OCI-LY7 (cell line): ENCODE data around the gene TMEM41A. TPM values are rescaled to one million over a fixed set of nuclear protein-coding genes. Genes with fewer than 3 reads are reported as not detected.

Source experiments
- BruUV-seq: library from RNA; stranded (reverse); fragments of 400-500 nt; replicated peaks from 2 replicates; lab custom pipeline; 2021; lab: Mats Ljungman, UMichigan
- CTCF ChIA-PET: fragments of 300-600 bp; sonication (Branson Sonifier 250); formaldehyde crosslinking; loops from one replicate; lab custom pipeline; 2022; ENCODE audit warnings: antibody characterized with exemption; ENCODE audit not compliant: unreplicated experiment; lab: Charles Lee
- POLR2A ChIA-PET: fragments of 300-600 bp; sonication (Branson Sonifier 250); formaldehyde crosslinking; loops from one replicate; lab custom pipeline; 2022; ENCODE audit warnings: antibody characterized with exemption; lab: Charles Lee
- DNase-seq: peaks from one replicate; pipeline ENCODE4 v3.0.0-alpha.2; 2015; ENCODE audit warnings: low spot score
- H2AFZ ChIP-seq: fragments of 200-600 bp; sonication (generic), shearing (Covaris generic); 2 replicates; pipeline ENCODE4 v1.6.1; 2014; ENCODE audit warnings: mild to moderate bottlenecking, antibody characterized with exemption, low read length, moderate library complexity
- H3K27ac ChIP-seq: fragments of 200-600 bp; sonication (generic); 2 replicates; pipeline ENCODE4 v1.5.1; 2014; ENCODE audit warnings: mixed run types, low read depth, mild to moderate bottlenecking, moderate library complexity, low read length, inconsistent platforms; ENCODE audit not compliant: poor library complexity, severe bottlenecking
- H3K36me3 ChIP-seq: fragments of 200-600 bp; sonication (generic); 2 replicates; pipeline ENCODE4 v1.6.1; 2014; ENCODE audit warnings: mild to moderate bottlenecking, antibody characterized with exemption, low read length, moderate library complexity, mixed read lengths; ENCODE audit not compliant: insufficient read depth
- H3K4me1 ChIP-seq: fragments of 200-600 bp; sonication (generic); 2 replicates; pipeline ENCODE4 v1.5.1; 2014; ENCODE audit warnings: mild to moderate bottlenecking, low read length; ENCODE audit not compliant: insufficient read depth, poor library complexity, severe bottlenecking
- H3K4me2 ChIP-seq: fragments of 200-600 bp; sonication (generic); 2 replicates; pipeline ENCODE4 v1.6.1; 2014; ENCODE audit warnings: mild to moderate bottlenecking, low read length
- H3K4me3 ChIP-seq: fragments of 200-600 bp; sonication (generic); 2 replicates; pipeline ENCODE4 v1.5.1; 2014; ENCODE audit warnings: mild to moderate bottlenecking, low read depth, low read length; ENCODE audit not compliant: poor library complexity, severe bottlenecking
- H3K79me2 ChIP-seq: fragments of 200-600 bp; sonication (generic); 2 replicates; pipeline ENCODE4 v1.6.1; 2016; ENCODE audit warnings: low read depth, mild to moderate bottlenecking, low read length, moderate library complexity, mixed read lengths; ENCODE audit not compliant: insufficient read depth
- H3K9me2 ChIP-seq: fragments of 200-600 bp; sonication (generic); 2 replicates; pipeline ENCODE4 v1.6.1; 2016; ENCODE audit warnings: mild to moderate bottlenecking, low read length, mixed read lengths; ENCODE audit not compliant: insufficient read depth
- H3K9me3 ChIP-seq: fragments of 200-600 bp; sonication (generic); 2 replicates; pipeline ENCODE4 v1.6.1; 2014; ENCODE audit warnings: mild to moderate bottlenecking, mixed run types, low read length, mixed read lengths
- H4K20me1 ChIP-seq: fragments of 200-600 bp; sonication (generic); 2 replicates; pipeline ENCODE4 v1.6.1; 2014; ENCODE audit warnings: mild to moderate bottlenecking, antibody characterized with exemption, low read length, moderate library complexity, mixed read lengths; ENCODE audit not compliant: insufficient read depth
- EZH2phosphoT487 ChIP-seq: fragments of 200-600 bp; sonication (generic); IDR thresholded peaks from 2 replicates; pipeline ENCODE4 v1.6.1; 2018; ENCODE audit warnings: low read depth, borderline replicate concordance, mild to moderate bottlenecking, mixed run types, antibody characterized with exemption, low read length, moderate library complexity, mixed read lengths
- intact Hi-C: fragments of 100-400 bp; cut with micrococcal nuclease; formaldehyde crosslinking; loops from one replicate; pipeline ENCODE4 v1.10.0; 2022; ENCODE audit not compliant: unreplicated experiment
- total RNA-seq, 2 experiments: library from RNA; depleted of rRNA in 1 of 2; stranded (reverse); fragments of >200 nt in 1 of 2; shearing (Covaris generic) in 1 of 2; gene quantifications; 2 replicates each; pipeline ENCODE4 v1.2.3, GENCODE V29; 2014 to 2022
- TF ChIP-seq, protein P1 (sequence below): fragments of 200-600 bp; sonication (generic); conservative IDR thresholded peaks from 2 replicates; pipeline ENCODE4 v1.5.1; 2014; ENCODE audit warnings: mild to moderate bottlenecking, antibody characterized with exemption, low read length, moderate library complexity, mixed read lengths

Gene TMEM41A
- total RNA-seq, 2 experiments from 2014 or later, result 7.0 to 11.0 TPM

DNA sequence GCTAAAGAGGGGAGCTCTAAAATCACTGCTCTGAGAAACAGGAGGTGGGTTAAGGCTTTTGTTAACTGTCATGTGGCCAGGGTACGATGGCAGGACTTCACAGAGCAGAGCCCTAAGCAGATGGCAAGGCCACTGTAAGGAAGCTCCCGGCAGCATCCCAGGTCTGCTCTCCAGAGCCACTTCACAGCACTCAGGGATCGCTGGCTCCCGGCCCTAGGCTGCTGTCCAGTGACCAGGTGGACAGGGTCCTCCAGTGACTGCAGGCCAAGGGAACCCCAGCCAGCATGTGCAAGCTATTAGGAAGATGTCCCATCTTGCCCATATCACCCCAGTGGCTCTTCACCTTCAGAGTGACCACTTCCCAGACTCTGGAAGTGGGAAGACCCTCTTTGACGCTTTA lies 10.4 kb downstream of the TMEM41A start:
- CTCF ChIA-PET, result no interaction called here
- no peaks in the 10 kb centered on the region for H3K9me3 ChIP-seq
- POLR2A ChIA-PET, result interaction anchor here (0.6 to 1.4 kb wide), 2 partner anchors 9 to 22 kb away, joined by 3 to 5 read pairs; no protein-coding TSS in a partner anchor
- H3K27ac ChIP-seq, result no peak overlapping the region
- H3K36me3 ChIP-seq, result peaks cover 6% of the 10 kb centered on the region; the same call in 1 of the 2 replicates
- DNase-seq, result no peak
- H3K9me2 ChIP-seq, result no peaks in the 10 kb centered on the region
- no peak for TF ChIP-seq EZH2phosphoT487
- TF ChIP-seq, protein P1, sequence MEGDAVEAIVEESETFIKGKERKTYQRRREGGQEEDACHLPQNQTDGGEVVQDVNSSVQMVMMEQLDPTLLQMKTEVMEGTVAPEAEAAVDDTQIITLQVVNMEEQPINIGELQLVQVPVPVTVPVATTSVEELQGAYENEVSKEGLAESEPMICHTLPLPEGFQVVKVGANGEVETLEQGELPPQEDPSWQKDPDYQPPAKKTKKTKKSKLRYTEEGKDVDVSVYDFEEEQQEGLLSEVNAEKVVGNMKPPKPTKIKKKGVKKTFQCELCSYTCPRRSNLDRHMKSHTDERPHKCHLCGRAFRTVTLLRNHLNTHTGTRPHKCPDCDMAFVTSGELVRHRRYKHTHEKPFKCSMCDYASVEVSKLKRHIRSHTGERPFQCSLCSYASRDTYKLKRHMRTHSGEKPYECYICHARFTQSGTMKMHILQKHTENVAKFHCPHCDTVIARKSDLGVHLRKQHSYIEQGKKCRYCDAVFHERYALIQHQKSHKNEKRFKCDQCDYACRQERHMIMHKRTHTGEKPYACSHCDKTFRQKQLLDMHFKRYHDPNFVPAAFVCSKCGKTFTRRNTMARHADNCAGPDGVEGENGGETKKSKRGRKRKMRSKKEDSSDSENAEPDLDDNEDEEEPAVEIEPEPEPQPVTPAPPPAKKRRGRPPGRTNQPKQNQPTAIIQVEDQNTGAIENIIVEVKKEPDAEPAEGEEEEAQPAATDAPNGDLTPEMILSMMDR, result no peak
- no TSS peak for BruUV-seq
- no peak overlapping the region for H2AFZ ChIP-seq
- no peaks in the 10 kb centered on the region for H3K4me1 ChIP-seq
- H3K4me2 ChIP-seq, result no peak overlapping the region
- no peak overlapping the region for H3K4me3 ChIP-seq
- H4K20me1 ChIP-seq, result no peaks in the 10 kb centered on the region
- intact Hi-C loops, result no loop called here
- no peaks in the 10 kb centered on the region for H3K79me2 ChIP-seq

DNA sequence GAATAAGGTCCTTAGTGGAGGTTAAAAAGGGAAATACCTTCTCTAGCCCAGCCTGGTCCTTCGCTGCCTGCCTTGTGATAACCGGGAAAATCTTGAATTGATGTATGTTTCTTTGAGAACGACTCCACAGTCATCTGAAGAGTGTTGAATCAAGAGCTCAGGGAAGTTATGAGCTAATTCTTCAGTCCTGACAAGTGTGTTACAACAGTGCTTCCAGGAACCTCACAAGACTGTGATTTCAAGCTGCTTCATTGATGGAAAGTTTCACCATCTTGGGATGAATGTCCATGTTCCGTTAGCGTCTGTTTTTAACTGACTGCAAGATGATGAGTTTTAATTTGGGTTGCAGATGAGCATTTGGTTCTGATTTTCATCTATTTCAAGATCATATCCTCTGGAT lies 12.4 kb downstream of the TMEM41A start:
- Histone ChIP-seq H3K9me3 (no peaks in the 10 kb centered on the region), H3K36me3 (peaks cover 6% of the 10 kb centered on the region; the same call in 1 of the 2 replicates), H2AFZ (no peak overlapping the region), H3K4me1 (peaks cover 3% of the 10 kb centered on the region), H3K4me3 (no peak overlapping the region), H3K4me2 (no peak overlapping the region), H3K9me2 (no peaks in the 10 kb centered on the region), H4K20me1 (no peaks in the 10 kb centered on the region), H3K27ac (no peak overlapping the region), H3K79me2 (no peaks in the 10 kb centered on the region)
- CTCF ChIA-PET, result no interaction called here
- no TSS peak for BruUV-seq
- intact Hi-C loops, result no loop called here
- POLR2A ChIA-PET, result interaction anchor here (0.6 to 0.7 kb wide), 3 partner anchors 49 to 153 kb away, joined by 3 to 4 read pairs (median 3); no protein-coding TSS in a partner anchor
- TF ChIP-seq, protein P1, result no peak
- no peak for TF ChIP-seq EZH2phosphoT487
- no peak for DNase-seq

DNA sequence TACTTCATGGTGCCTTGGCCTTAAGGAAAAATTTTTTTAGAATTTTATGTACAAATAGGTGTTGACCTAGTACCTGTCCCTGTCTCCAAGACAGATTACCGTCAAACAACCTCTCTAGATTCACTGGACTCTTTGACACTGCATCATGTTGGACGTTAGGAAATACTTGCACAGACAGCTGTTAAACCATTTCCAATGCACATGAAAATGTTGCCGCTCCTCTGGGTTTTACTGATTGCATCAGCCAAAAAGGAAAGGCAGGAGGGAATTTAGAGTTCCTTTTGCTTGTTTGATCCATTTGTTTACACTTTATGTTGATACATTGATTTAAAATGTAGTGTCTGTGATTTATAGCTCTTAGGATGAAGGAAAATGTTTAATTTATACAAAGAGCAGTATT lies 14.5 kb downstream of the TMEM41A start:
- POLR2A ChIA-PET, result interaction anchor here (0.7 kb wide), 2 partner anchors 11 to 60 kb away, joined by 3 read pairs; no protein-coding TSS in a partner anchor
- Histone ChIP-seq H3K9me2 (no peaks in the 10 kb centered on the region), H3K4me2 (no peak overlapping the region), H3K79me2 (no peaks in the 10 kb centered on the region), H3K9me3 (no peaks in the 10 kb centered on the region), H3K27ac (no peak overlapping the region), H3K36me3 (no peaks in the 10 kb centered on the region), H3K4me1 (peaks cover 3% of the 10 kb centered on the region), H2AFZ (no peak overlapping the region), H4K20me1 (no peaks in the 10 kb centered on the region), H3K4me3 (no peak overlapping the region)
- no peak for DNase-seq
- CTCF ChIA-PET, result no interaction called here
- TF ChIP-seq EZH2phosphoT487, result no peak
- TF ChIP-seq, protein P1, result no peak
- BruUV-seq, result no TSS peak
- intact Hi-C loops, result no loop called here
